DND-41 (cell line): Measurements from ENCODE around the gene IWS1.

Experiments
- EZH2 ChIP-seq: IDR thresholded peaks from 3 replicates; pipeline ENCODE4 v1.6.1; 2012; ENCODE audit warnings: borderline replicate concordance, low read depth, mild to moderate bottlenecking, moderate library complexity, low read length, inconsistent platforms; ENCODE audit not compliant: severe bottlenecking
- TF ChIP-seq, protein P1 (sequence below): IDR thresholded peaks from 2 replicates; pipeline ENCODE4 v1.5.1; 2012; ENCODE audit warnings: borderline replicate concordance, low read length, moderate library complexity, mild to moderate bottlenecking; ENCODE audit not compliant: poor library complexity, severe bottlenecking; ENCODE audit errors: extremely low read depth

DNA sequence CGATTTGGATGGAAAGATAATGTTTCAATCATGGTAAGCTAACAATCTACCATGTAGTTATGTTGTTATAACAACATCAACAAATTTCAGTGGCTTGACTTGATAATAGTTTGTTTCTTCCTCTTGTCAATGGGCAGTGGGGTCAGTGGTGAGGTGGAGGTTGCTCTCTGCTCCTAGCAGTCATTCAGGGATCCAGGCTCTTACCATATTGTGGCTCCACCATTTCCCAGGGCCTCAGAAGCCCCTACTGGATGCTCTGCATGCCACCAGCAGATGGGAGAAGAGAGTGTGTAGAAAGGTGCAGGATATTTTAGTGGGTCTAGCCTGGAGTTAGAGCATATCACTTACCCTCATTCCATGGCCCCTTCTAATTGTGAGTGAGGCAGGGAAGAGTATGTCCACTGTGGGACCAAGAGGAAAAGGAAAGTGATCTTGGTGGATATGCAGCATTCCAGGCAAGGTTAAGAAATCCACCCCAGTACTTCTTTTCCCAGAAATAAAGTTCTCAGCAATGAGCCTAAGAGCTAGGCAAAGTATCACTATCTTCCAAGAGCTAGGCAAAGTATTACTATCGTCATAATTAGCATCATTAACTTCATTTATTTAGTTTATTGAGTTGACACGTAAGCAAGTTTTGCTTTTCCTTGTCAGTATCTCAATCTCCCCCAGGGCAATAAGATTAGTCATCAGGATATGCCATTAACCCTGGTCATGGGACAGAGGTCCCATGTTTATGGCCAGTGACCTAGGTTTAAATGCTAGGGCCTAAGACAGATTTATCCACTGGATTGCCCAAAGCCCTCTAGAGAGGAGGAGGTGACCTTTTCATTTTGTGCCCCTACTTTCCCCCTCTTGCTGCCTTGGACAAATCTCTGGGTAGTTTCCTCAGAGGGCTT lies 4.2 kb upstream of the IWS1 start:
- TF ChIP-seq, protein P1, sequence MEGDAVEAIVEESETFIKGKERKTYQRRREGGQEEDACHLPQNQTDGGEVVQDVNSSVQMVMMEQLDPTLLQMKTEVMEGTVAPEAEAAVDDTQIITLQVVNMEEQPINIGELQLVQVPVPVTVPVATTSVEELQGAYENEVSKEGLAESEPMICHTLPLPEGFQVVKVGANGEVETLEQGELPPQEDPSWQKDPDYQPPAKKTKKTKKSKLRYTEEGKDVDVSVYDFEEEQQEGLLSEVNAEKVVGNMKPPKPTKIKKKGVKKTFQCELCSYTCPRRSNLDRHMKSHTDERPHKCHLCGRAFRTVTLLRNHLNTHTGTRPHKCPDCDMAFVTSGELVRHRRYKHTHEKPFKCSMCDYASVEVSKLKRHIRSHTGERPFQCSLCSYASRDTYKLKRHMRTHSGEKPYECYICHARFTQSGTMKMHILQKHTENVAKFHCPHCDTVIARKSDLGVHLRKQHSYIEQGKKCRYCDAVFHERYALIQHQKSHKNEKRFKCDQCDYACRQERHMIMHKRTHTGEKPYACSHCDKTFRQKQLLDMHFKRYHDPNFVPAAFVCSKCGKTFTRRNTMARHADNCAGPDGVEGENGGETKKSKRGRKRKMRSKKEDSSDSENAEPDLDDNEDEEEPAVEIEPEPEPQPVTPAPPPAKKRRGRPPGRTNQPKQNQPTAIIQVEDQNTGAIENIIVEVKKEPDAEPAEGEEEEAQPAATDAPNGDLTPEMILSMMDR = no peak
- no peak for TF ChIP-seq EZH2
